GM23248 (cell line): ENCODE data around the gene NLRC5.

Experiments used
- EZH2 ChIP-seq: fragments of 200-600 bp; sonication (generic); IDR thresholded peaks from 2 replicates; pipeline ENCODE4 v1.6.1; 2018; ENCODE audit warnings: antibody characterized with exemption, mild to moderate bottlenecking; ENCODE audit not compliant: insufficient read depth, poor library complexity, severe bottlenecking
- EZH2phosphoT487 ChIP-seq: fragments of 200-600 bp; sonication (generic); IDR thresholded peaks from 2 replicates; pipeline ENCODE4 v1.6.1; 2018; ENCODE audit warnings: antibody characterized with exemption, moderate library complexity, mild to moderate bottlenecking, low read depth; ENCODE audit not compliant: insufficient read depth

DNA sequence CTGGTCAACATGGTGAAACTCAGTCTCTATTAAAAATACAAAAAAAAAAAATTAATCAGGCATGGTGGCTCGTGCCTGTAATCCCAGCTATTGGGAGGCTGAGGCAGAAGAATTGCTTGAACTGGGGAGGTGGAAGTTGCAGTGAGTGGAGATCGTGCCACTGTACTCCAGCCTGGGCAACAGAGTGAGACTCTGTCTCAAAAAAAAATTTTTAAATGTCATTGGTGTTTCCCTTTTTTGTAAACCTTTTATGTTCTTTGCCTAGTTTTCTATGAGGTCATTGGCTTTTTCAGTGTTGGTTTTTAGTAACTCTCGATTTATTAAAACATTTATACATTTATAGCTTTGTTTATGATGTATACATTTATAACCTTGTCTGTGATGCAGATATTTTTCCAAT, 18.2 kb downstream of the NLRC5 start:
- TF ChIP-seq EZH2 (no peak), EZH2phosphoT487 (no peak)
